HCT116 (cell line): ENCODE results near the gene NDRG3. TPM values are rescaled to one million over a fixed set of nuclear protein-coding genes. Genes with fewer than 3 reads are reported as not detected.

Experiments used
- ATAC-seq: fragments of 200-7000 bp; cut with Tn5 transposase; 2 replicates; pipeline ENCODE4 v1.9.1; 2020; ENCODE audit warnings: mild to moderate bottlenecking, moderate library complexity
- BruUV-seq: library from RNA; stranded (reverse); fragments of 400-500 nt; replicated peaks from 2 replicates; lab custom pipeline; 2021; lab: Mats Ljungman, UMichigan
- CTCF ChIA-PET: fragments of 300-600 bp; sonication (Branson Sonifier 250); formaldehyde crosslinking; loops from one replicate; lab custom pipeline; 2021; ENCODE audit warnings: antibody characterized with exemption; lab: Charles Lee
- POLR2A ChIA-PET: fragments of 300-600, 350-600 bp; sonication (Branson Sonifier 250); formaldehyde crosslinking; loops from one replicate; lab custom pipeline; 2021; ENCODE audit warnings: antibody characterized with exemption; lab: Charles Lee
- RAD21 ChIA-PET, 2 experiments: fragments of 300-600 bp; sonication (Branson Sonifier 250); formaldehyde crosslinking; loops; one replicate each; lab custom pipeline; 2023; ENCODE audit warnings: low total read pairs in 2 of 2; ENCODE audit not compliant: uncharacterized antibody in 2 of 2, unreplicated experiment in 2 of 2, low non-redundant PET in 1 of 2; lab: Charles Lee
- DNase-seq: peaks from one replicate; pipeline ENCODE4 v3.0.0-alpha.2; 2010; ENCODE audit warnings: low read depth, low spot score
- H2AFZ ChIP-seq: fragments of 200-600 bp; shearing (Covaris generic), sonication (generic); 2 replicates; pipeline ENCODE4 v1.6.1; 2017; ENCODE audit warnings: low read depth, mixed run types, mixed read lengths, antibody characterized with exemption, low read length; ENCODE audit not compliant: poor library complexity, severe bottlenecking
- H3K27ac ChIP-seq: 2 replicates; pipeline ENCODE4 v1.5.1; 2012; ENCODE audit warnings: low read depth, low read length
- H3K27me3 ChIP-seq: fragments of 200-600 bp; sonication (generic); 2 replicates; pipeline ENCODE4 v1.6.1; 2016; ENCODE audit warnings: mixed run types, low read length, mixed read lengths; ENCODE audit not compliant: insufficient read depth
- H3K36me3 ChIP-seq, 2 experiments: fragments of 200-500 bp in 1 of 2; fragments of 200-600 bp in 1 of 2; sonication (Bioruptor generic) in 1 of 2; sonication (generic) in 1 of 2; 2 replicates each; pipeline versions ENCODE4 v1.5.1 to v1.6.1; 2014 to 2016; ENCODE audit warnings: low read length in 2 of 2, inconsistent platforms in 1 of 2, mixed read lengths in 1 of 2, mixed run types in 1 of 2; ENCODE audit not compliant: insufficient read depth in 2 of 2, control insufficient read depth in 1 of 2
- H3K4me1 ChIP-seq, 2 experiments: fragments of 200-600 bp in 1 of 2; sonication (generic) in 1 of 2; 2 replicates each; pipeline versions ENCODE4 v1.5.1 to v1.6.1; 2012 to 2017; ENCODE audit warnings: low read length in 2 of 2, inconsistent platforms in 1 of 2, mild to moderate bottlenecking in 1 of 2, mixed read lengths in 1 of 2, mixed run types in 1 of 2, moderate library complexity in 1 of 2; ENCODE audit not compliant: insufficient read depth in 2 of 2, control insufficient read depth in 1 of 2
- H3K4me2 ChIP-seq: fragments of 200-600 bp; sonication (generic); 2 replicates; pipeline ENCODE4 v1.6.1; 2017; ENCODE audit warnings: mixed run types, low read length, mixed read lengths
- H3K4me3 ChIP-seq, 2 experiments: fragments of 200-600 bp in 1 of 2; sonication (generic) in 1 of 2; replicated peaks in 1 of 2; 2 replicates each; pipeline ENCODE4 v1.5.1; 2011 to 2016; ENCODE audit warnings: low read length in 2 of 2, control low read depth in 1 of 2, low read depth in 1 of 2, mild to moderate bottlenecking in 1 of 2, mixed read lengths in 1 of 2, mixed run types in 1 of 2
- H3K79me2 ChIP-seq: fragments of 200-600 bp; sonication (generic); 2 replicates; pipeline ENCODE4 v1.6.1; 2017; ENCODE audit warnings: mild to moderate bottlenecking, mixed run types, low read length, moderate library complexity, mixed read lengths; ENCODE audit not compliant: insufficient read depth
- H3K9ac ChIP-seq: fragments of 200-600 bp; sonication (generic); 2 replicates; pipeline ENCODE4 v1.6.1; 2016; ENCODE audit warnings: low read length, mixed read lengths
- H3K9me2 ChIP-seq: fragments of 200-600 bp; sonication (generic), shearing (Covaris generic); 2 replicates; pipeline ENCODE4 v1.6.1; 2017; ENCODE audit warnings: mixed run types, mild to moderate bottlenecking, moderate library complexity; ENCODE audit not compliant: insufficient read depth
- H3K9me3 ChIP-seq, 2 experiments: fragments of 200-500 bp in 1 of 2; fragments of 200-600 bp in 1 of 2; sonication (Bioruptor generic) in 1 of 2; sonication (generic) in 1 of 2; 2 replicates each; pipeline ENCODE4 v1.6.1; 2014 to 2017; ENCODE audit warnings: low read length in 2 of 2, mixed read lengths in 2 of 2, inconsistent platforms in 1 of 2, low read depth in 1 of 2, mild to moderate bottlenecking in 1 of 2, mixed run types in 1 of 2, moderate library complexity in 1 of 2; ENCODE audit not compliant: control insufficient read depth in 1 of 2, insufficient read depth in 1 of 2
- H4K20me1 ChIP-seq: fragments of 200-600 bp; sonication (generic), shearing (Covaris generic); 2 replicates; pipeline ENCODE4 v1.6.1; 2017; ENCODE audit warnings: mixed run types, mild to moderate bottlenecking, moderate library complexity; ENCODE audit not compliant: insufficient read depth
- ATF3 ChIP-seq: IDR thresholded peaks from 2 replicates; pipeline ENCODE4 v1.6.1; 2012
- CBX3 ChIP-seq: IDR thresholded peaks from 2 replicates; pipeline ENCODE4 v1.6.1; 2012; ENCODE audit warnings: low read depth
- CEBPB ChIP-seq: IDR thresholded peaks from 2 replicates; pipeline ENCODE4 v1.6.1; 2012; ENCODE audit warnings: low read depth
- CTCF ChIP-seq, 3 experiments: fragments of 200-600 bp in 1 of 3; sonication (generic) in 1 of 3; IDR thresholded peaks in 2 of 3; conservative IDR thresholded peaks in 1 of 3; 2 replicates each; pipeline ENCODE4 v1.5.1; 2012 to 2017; ENCODE audit warnings: low read depth in 2 of 3, low read length in 2 of 3, antibody characterized with exemption in 1 of 3, borderline replicate concordance in 1 of 3, control low read depth in 1 of 3, mild to moderate bottlenecking in 1 of 3, mixed read lengths in 1 of 3, mixed run types in 1 of 3, moderate library complexity in 1 of 3; ENCODE audit not compliant: insufficient read depth in 1 of 3
- EGR1 ChIP-seq: IDR thresholded peaks from 2 replicates; pipeline ENCODE4 v1.6.1; 2012; ENCODE audit warnings: low read depth
- ELF1 ChIP-seq: IDR thresholded peaks from 2 replicates; pipeline ENCODE4 v1.6.1; 2012; ENCODE audit warnings: low read depth, borderline replicate concordance
- EZH2phosphoT487 ChIP-seq: fragments of 200-600 bp; IDR thresholded peaks from 2 replicates; pipeline ENCODE4 v1.6.1; 2018; ENCODE audit warnings: antibody characterized with exemption, borderline replicate concordance
- FOSL1 ChIP-seq: IDR thresholded peaks from 2 replicates; pipeline ENCODE4 v1.6.1; 2012; ENCODE audit warnings: low read depth
- JUND ChIP-seq: IDR thresholded peaks from 2 replicates; pipeline ENCODE4 v1.6.1; 2012
- MAX ChIP-seq: IDR thresholded peaks from 2 replicates; pipeline ENCODE4 v1.6.1; 2012
- POLR2A ChIP-seq: IDR thresholded peaks from 2 replicates; pipeline ENCODE4 v1.7.0; 2011; ENCODE audit warnings: borderline replicate concordance; ENCODE audit not compliant: insufficient read depth, insufficient read length; ENCODE audit errors: extremely low read depth
- POLR2AphosphoS5 ChIP-seq: IDR thresholded peaks from 2 replicates; pipeline ENCODE4 v1.6.1; 2011; ENCODE audit warnings: mild to moderate bottlenecking, low read depth, low read length, moderate library complexity
- SP1 ChIP-seq: IDR thresholded peaks from 2 replicates; pipeline ENCODE4 v1.6.1; 2012; ENCODE audit warnings: low read depth
- SRF ChIP-seq: IDR thresholded peaks from 2 replicates; pipeline ENCODE4 v1.6.1; 2012; ENCODE audit warnings: low read depth
- TCF7L2 ChIP-seq: IDR thresholded peaks from 2 replicates; pipeline ENCODE4 v1.7.0; 2011; ENCODE audit warnings: borderline replicate concordance, inconsistent platforms; ENCODE audit not compliant: insufficient read depth, insufficient read length; ENCODE audit errors: extremely low read depth
- YY1 ChIP-seq: IDR thresholded peaks from 2 replicates; pipeline ENCODE4 v1.6.1; 2011; ENCODE audit warnings: low read length, low read depth, moderate library complexity, mild to moderate bottlenecking; ENCODE audit not compliant: insufficient replicate concordance; ENCODE audit errors: extremely low read depth
- ZNF274 ChIP-seq: fragments of 200-500 bp; sonication (Bioruptor generic); IDR thresholded peaks from 2 replicates; pipeline ENCODE4 v1.6.1; 2014; ENCODE audit warnings: mild to moderate bottlenecking, low read depth, low read length, inconsistent platforms
- intact Hi-C: fragments of 100-400 bp; cut with micrococcal nuclease; formaldehyde crosslinking; loops from 2 replicates; pipeline ENCODE4 v1.10.0; 2022
- total RNA-seq: library from RNA; stranded (reverse); gene quantifications from one replicate; pipeline ENCODE4 v1.2.1, GENCODE V29; 2021; ENCODE audit not compliant: unreplicated experiment

NDRG3 gene
- total RNA-seq, 1 experiment from 2014 or later: 29.3 TPM

GRCh38 chr20:36785308-36785707 is 39.4 kb upstream of the NDRG3 start:
- no peaks in the 10 kb centered on the region for H3K27me3 ChIP-seq
- no peak overlapping the region for H3K4me3 ChIP-seq
- DNase-seq (no peak), ATAC-seq (no peak)
- H3K9ac ChIP-seq: no peak overlapping the region
- no peaks in the 10 kb centered on the region for H4K20me1 ChIP-seq
- no peaks in the 10 kb centered on the region for H3K79me2 ChIP-seq
- intact Hi-C loops: no loop called here
- ChIA-PET CTCF (interaction anchor here (1.5 kb wide), 1 partner anchor 12 kb away, joined by 3 read pairs; the partner anchor contains the start of gene DSN1), RAD21 (no interaction called here), POLR2A (no interaction called here)
- no peak overlapping the region for H3K27ac ChIP-seq
- no peaks in the 10 kb centered on the region for H3K9me3 ChIP-seq
- no peaks in the 10 kb centered on the region for H3K4me1 ChIP-seq
- H2AFZ ChIP-seq: no peak overlapping the region
- no TSS peak for BruUV-seq
- no peaks in the 10 kb centered on the region; a peak in 2 of 4 replicates for H3K36me3 ChIP-seq
- no peak overlapping the region for H3K4me2 ChIP-seq
- TF ChIP-seq MAX: no peak
- TF ChIP-seq CTCF (IDR thresholded peaks at IDR 0.05 in 2 of 3, conservative IDR thresholded peaks at IDR 0.05 in 1 of 3; ENCODE audit: borderline replicate concordance in 1 of 3, insufficient read depth in 1 of 3, low read depth in 2 of 3, low read length in 2 of 3): no peak
- TF ChIP-seq JUND: no peak
- no peaks in the 10 kb centered on the region for H3K9me2 ChIP-seq

- no peaks in the 10 kb centered on the region for H3K27me3 ChIP-seq
- H3K9me2 ChIP-seq: no peaks in the 10 kb centered on the region
- no peaks in the 10 kb centered on the region for H3K9me3 ChIP-seq
- H3K27ac ChIP-seq: no peak overlapping the region
- ATAC-seq (no peak), DNase-seq (no peak)
- CTCF ChIA-PET: interaction anchor here (1.5 kb wide), 1 partner anchor 11 kb away, joined by 3 read pairs; the partner anchor contains the start of gene DSN1
- TSS peak; percentile 7 for BruUV-seq
- H3K79me2 ChIP-seq: no peaks in the 10 kb centered on the region
- no peak overlapping the region for H3K4me2 ChIP-seq
- intact Hi-C loops: no loop called here
- H2AFZ ChIP-seq: no peak overlapping the region
- no peaks in the 10 kb centered on the region for H4K20me1 ChIP-seq
- RAD21 ChIA-PET: no interaction called here
- H3K4me3 ChIP-seq: no peak overlapping the region
- H3K4me1 ChIP-seq: no peaks in the 10 kb centered on the region
- no peaks in the 10 kb centered on the region; a peak in 2 of 4 replicates for H3K36me3 ChIP-seq
- H3K9ac ChIP-seq: no peak overlapping the region
- POLR2A ChIA-PET: no interaction called here
- TF ChIP-seq EGR1 (no peak), ATF3 (no peak), YY1 (no peak), JUND (no peak), POLR2A (no peak), SRF (no peak), FOSL1 (no peak), TCF7L2 (no peak), MAX (no peak), ELF1 (no peak), CEBPB (no peak), SP1 (no peak), EZH2phosphoT487 (no peak), POLR2AphosphoS5 (no peak), ZNF274 (no peak), CBX3 (no peak)
These were observed 39.0 kb upstream of the NDRG3 start for GRCh38 chr20:36784900-36785299.
